Lower leg skin (tissue), 3 donors: ENCODE results near the gene ASB9.

Experiments used
- CTCF ChIP-seq, 3 donors: fragments of 450-650 bp; IDR thresholded peaks; one replicate each; pipeline ENCODE4 v1.5.1; 2016; ENCODE audit warnings: antibody characterized with exemption in 3 of 3, mild to moderate bottlenecking in 3 of 3, moderate library complexity in 2 of 3
- POLR2A ChIP-seq, 2 donors: fragments of 450-650 bp; IDR thresholded peaks; one replicate each; pipeline ENCODE4 v1.6.1; 2016 to 2017; ENCODE audit warnings: antibody characterized with exemption in 2 of 2, mild to moderate bottlenecking in 1 of 2, moderate library complexity in 1 of 2

- TF ChIP-seq CTCF (IDR thresholded peaks at IDR 0.05) (no peak), POLR2A (IDR thresholded peaks at IDR 0.05) (no peak)
These were observed 28.3 kb upstream of the ASB9 start for GRCh38 chrX:15298201-15298600.
